H9 (cell line): ENCODE measurements around the gene ZNF330. TPM values are rescaled to one million over a fixed set of nuclear protein-coding genes. Genes with fewer than 3 reads are reported as not detected.
"Not testable (repeated sequence)": the region's sequence is repeated elsewhere in the genome, so short reads cannot be mapped to it uniquely, and the experiment has no call there.

ENCODE experiments used
- DNase-seq: peaks from one replicate; pipeline ENCODE4 v3.0.0-alpha.2; 2017
- H2AFZ ChIP-seq: one replicate; pipeline ENCODE4 v1.6.1; 2013; ENCODE audit warnings: mild to moderate bottlenecking, low read length, control low read depth, moderate library complexity
- H2AK5ac ChIP-seq: 2 replicates; pipeline ENCODE4 v1.6.1; 2013; ENCODE audit warnings: low read length, control low read depth, mixed read lengths; ENCODE audit not compliant: insufficient read length
- H2BK120ac ChIP-seq: one replicate; pipeline ENCODE4 v1.6.1; 2013; ENCODE audit warnings: low read depth, mild to moderate bottlenecking, low read length, control low read depth, inconsistent platforms; ENCODE audit not compliant: poor library complexity, severe bottlenecking
- H2BK12ac ChIP-seq: 2 replicates; pipeline ENCODE4 v1.6.1; 2013; ENCODE audit warnings: low read length, control low read depth, mixed read lengths, low read depth; ENCODE audit not compliant: insufficient read length
- H2BK15ac ChIP-seq: 2 replicates; pipeline ENCODE4 v1.6.1; 2013; ENCODE audit warnings: low read depth, low read length, control low read depth
- H2BK20ac ChIP-seq: one replicate; pipeline ENCODE4 v1.6.1; 2013; ENCODE audit warnings: low read depth, mild to moderate bottlenecking, low read length, control low read depth, inconsistent platforms; ENCODE audit not compliant: poor library complexity, severe bottlenecking
- H2BK5ac ChIP-seq: 2 replicates; pipeline ENCODE4 v1.6.1; 2013; ENCODE audit warnings: low read length, control low read depth, mixed read lengths; ENCODE audit not compliant: insufficient read length
- H3K14ac ChIP-seq: 2 replicates; pipeline ENCODE4 v1.6.1; 2013; ENCODE audit warnings: low read length, control low read depth; ENCODE audit not compliant: insufficient read depth
- H3K18ac ChIP-seq: 2 replicates; pipeline ENCODE4 v1.6.1; 2013; ENCODE audit warnings: low read depth, mild to moderate bottlenecking, mixed read lengths, low read length, control low read depth; ENCODE audit not compliant: insufficient read length
- H3K23ac ChIP-seq: 2 replicates; pipeline ENCODE4 v1.6.1; 2013; ENCODE audit warnings: low read length, control low read depth, mixed read lengths, low read depth; ENCODE audit not compliant: insufficient read length
- H3K23me2 ChIP-seq: 2 replicates; pipeline ENCODE4 v1.6.1; 2013; ENCODE audit warnings: low read depth, mild to moderate bottlenecking, mixed read lengths, low read length, control low read depth; ENCODE audit not compliant: insufficient read length, poor library complexity, severe bottlenecking
- H3K27ac ChIP-seq: 2 replicates; pipeline ENCODE4 v1.5.1; 2013; ENCODE audit warnings: low read length, control low read depth, mixed read lengths, low read depth; ENCODE audit not compliant: insufficient read length
- H3K27me3 ChIP-seq: 2 replicates; pipeline ENCODE4 v1.6.1; 2013; ENCODE audit warnings: low read length, control low read depth, inconsistent platforms; ENCODE audit not compliant: insufficient read depth
- H3K4ac ChIP-seq: 2 replicates; pipeline ENCODE4 v1.6.1; 2013; ENCODE audit warnings: low read depth, mild to moderate bottlenecking, control low read depth, inconsistent platforms, low read length, moderate library complexity
- H3K4me1 ChIP-seq: 2 replicates; pipeline ENCODE4 v1.6.1; 2013; ENCODE audit warnings: low read length, control low read depth, inconsistent platforms; ENCODE audit not compliant: insufficient read depth
- H3K4me2 ChIP-seq: 2 replicates; pipeline ENCODE4 v1.6.1; 2013; ENCODE audit warnings: low read length, control low read depth, mixed read lengths; ENCODE audit not compliant: insufficient read length, insufficient read depth
- H3K56ac ChIP-seq: 2 replicates; pipeline ENCODE4 v1.6.1; 2013; ENCODE audit warnings: low read depth, mild to moderate bottlenecking, mixed read lengths, low read length, control low read depth; ENCODE audit not compliant: insufficient read length
- H3K79me1 ChIP-seq: 2 replicates; pipeline ENCODE4 v1.6.1; 2013; ENCODE audit warnings: low read depth, mild to moderate bottlenecking, moderate library complexity, low read length, control low read depth, inconsistent platforms; ENCODE audit not compliant: insufficient read depth, poor library complexity, severe bottlenecking
- H3K79me2 ChIP-seq: 2 replicates; pipeline ENCODE4 v1.6.1; 2013; ENCODE audit warnings: low read length, control low read depth, inconsistent platforms; ENCODE audit not compliant: insufficient read depth
- H3K9ac ChIP-seq: 2 replicates; pipeline ENCODE4 v1.6.1; 2013; ENCODE audit warnings: low read length, control low read depth, mixed read lengths; ENCODE audit not compliant: insufficient read length; ENCODE audit errors: extremely low read depth
- H3K9me3 ChIP-seq: one replicate; pipeline ENCODE4 v1.6.1; 2013; ENCODE audit warnings: low read depth, low read length, inconsistent platforms; ENCODE audit not compliant: control insufficient read depth
- H3T11ph ChIP-seq: one replicate; pipeline ENCODE4 v1.6.1; 2013; ENCODE audit warnings: mild to moderate bottlenecking, low read length, control low read depth, inconsistent platforms
- H4K20me1 ChIP-seq: one replicate; pipeline ENCODE4 v1.6.1; 2013; ENCODE audit not compliant: control insufficient read depth, insufficient read length, insufficient read depth
- H4K5ac ChIP-seq: 2 replicates; pipeline ENCODE4 v1.6.1; 2013; ENCODE audit warnings: low read depth, mild to moderate bottlenecking, mixed read lengths, low read length, control low read depth; ENCODE audit not compliant: insufficient read length
- H4K8ac ChIP-seq: replicated peaks from 2 replicates; pipeline ENCODE4 v1.6.1; 2013; ENCODE audit warnings: low read length, control low read depth, mixed read lengths, low read depth; ENCODE audit not compliant: insufficient read length
- H4K91ac ChIP-seq: 2 replicates; pipeline ENCODE4 v1.6.1; 2013; ENCODE audit warnings: low read depth, mild to moderate bottlenecking, moderate library complexity, mixed read lengths, low read length, control low read depth; ENCODE audit not compliant: insufficient read length
- H3K27ac Mint-ChIP-seq, 3 experiments: 2 replicates in 2 of 3; 3 replicates in 1 of 3; pipeline ENCODE4 v1.8.0; 2020 to 2021; ENCODE audit warnings: mixed read lengths in 3 of 3, mild to moderate bottlenecking in 1 of 3, moderate library complexity in 1 of 3
- H3K27me3 Mint-ChIP-seq: 2 replicates; pipeline ENCODE4 v1.8.0; 2021; ENCODE audit warnings: low read depth, mild to moderate bottlenecking, moderate library complexity, mixed read lengths
- H3K36me3 Mint-ChIP-seq, 3 experiments: 2 replicates in 2 of 3; 3 replicates in 1 of 3; pipeline ENCODE4 v1.8.0; 2020 to 2021; ENCODE audit warnings: low read depth in 3 of 3, mixed read lengths in 3 of 3; ENCODE audit not compliant: insufficient read depth in 1 of 3
- H3K4me1 Mint-ChIP-seq, 2 experiments: 2 replicates each; pipeline ENCODE4 v1.8.0; 2020; ENCODE audit warnings: mixed read lengths in 2 of 2
- H3K4me3 Mint-ChIP-seq, 2 experiments: 2 replicates in 1 of 2; 3 replicates in 1 of 2; pipeline ENCODE4 v1.8.0; 2020 to 2021; ENCODE audit warnings: mild to moderate bottlenecking in 2 of 2, mixed read lengths in 2 of 2, moderate library complexity in 1 of 2
- H3K9me3 Mint-ChIP-seq, 2 experiments: 2 replicates in 1 of 2; 3 replicates in 1 of 2; pipeline ENCODE4 v1.8.0; 2020; ENCODE audit warnings: mild to moderate bottlenecking in 2 of 2, mixed read lengths in 2 of 2, moderate library complexity in 1 of 2
- CTCF ChIP-seq: fragments of 200-600 bp; sonication (generic); conservative IDR thresholded peaks from 3 replicates; pipeline ENCODE4 v1.8.0; 2021; ENCODE audit warnings: antibody characterized with exemption, mild to moderate bottlenecking
- WGBS: extraction: QIAGEN DNeasy Blood & Tissue Kit; methylation state at CpG from one replicate; pipeline ENCODE4 v1.1.7; 2013; ENCODE audit warnings: missing lambda C conversion rate, low lambda C conversion rate, mixed read lengths; ENCODE audit not compliant: insufficient read length; ENCODE audit errors: extremely low coverage; 5-methylcytosine and 5-hydroxymethylcytosine counted together
- total RNA-seq: library from RNA; stranded (reverse); gene quantifications from 2 replicates; pipeline ENCODE4 v1.2.1, GENCODE V29; 2021

The ZNF330 gene
- total RNA-seq, 1 experiment from 2014 or later, result 32.6 TPM

GRCh38 chr4:141223418-141223817 is 2.7 kb downstream of the ZNF330 start:
- Histone ChIP-seq H3K27ac (no peak overlapping the region), H3K27me3 (no peaks in the 10 kb centered on the region), H4K5ac (no peak overlapping the region), H3K9me3 (no peaks in the 10 kb centered on the region), H3T11ph (no peak overlapping the region), H2BK12ac (no peak overlapping the region), H3K9ac (no peak overlapping the region), H3K23me2 (no peaks in the 10 kb centered on the region), H2BK120ac (no peak overlapping the region), H3K79me1 (peaks cover 4% of the 10 kb centered on the region), H3K23ac (no peak overlapping the region), H4K91ac (no peak overlapping the region), H3K18ac (no peak overlapping the region), H4K8ac (no peak overlapping the region), H2AK5ac (no peak overlapping the region), H2AFZ (no peak overlapping the region), H3K4me1 (no peaks in the 10 kb centered on the region), H2BK15ac (no peak overlapping the region), H2BK20ac (no peak overlapping the region), H3K14ac (no peak overlapping the region), H3K56ac (no peak overlapping the region), H4K20me1 (no peaks in the 10 kb centered on the region), H3K4ac (no peak overlapping the region), H3K4me2 (no peak overlapping the region), H2BK5ac (no peak overlapping the region), H3K79me2 (no peaks in the 10 kb centered on the region)
- H3K9me3 Mint-ChIP-seq, result no peaks in the 10 kb centered on the region; a peak in 1 of 5 replicates
- no CpG with 5 or more reads among the region's 1 CpG for WGBS
- H3K4me1 Mint-ChIP-seq, result peaks cover 16 to 21% of the 10 kb centered on the region in 2 experiments
- no peaks in the 10 kb centered on the region; the same call in 1 of the 2 replicates for H3K27me3 Mint-ChIP-seq
- H3K27ac Mint-ChIP-seq, result no peak overlapping the region
- H3K36me3 Mint-ChIP-seq, result peaks cover 13 to 39% (median 38%) of the 10 kb centered on the region in 3 experiments; a peak in 6 of 7 replicates
- DNase-seq, result no peak
- H3K4me3 Mint-ChIP-seq, result no peak overlapping the region
- TF ChIP-seq CTCF, result no peak

GRCh38 chr4:141227280-141227679 is 6.6 kb downstream of the ZNF330 start:
- H3K9me3 ChIP-seq, H3K18ac ChIP-seq, H4K20me1 ChIP-seq, H2BK12ac ChIP-seq, H3K27me3 Mint-ChIP-seq, H3K4me1 Mint-ChIP-seq, H3K4me2 ChIP-seq, H2BK120ac ChIP-seq, H3K27ac ChIP-seq, H2BK20ac ChIP-seq, H2BK15ac ChIP-seq, H4K8ac ChIP-seq, H3K79me1 ChIP-seq, H2BK5ac ChIP-seq, H3K27me3 ChIP-seq, H4K91ac ChIP-seq, H3K9me3 Mint-ChIP-seq, H3K9ac ChIP-seq, H4K5ac ChIP-seq, H3K4ac ChIP-seq, H3K4me3 Mint-ChIP-seq, DNase-seq, H2AK5ac ChIP-seq, H3K23me2 ChIP-seq, H3K27ac Mint-ChIP-seq, H3K23ac ChIP-seq, H3K56ac ChIP-seq, H2AFZ ChIP-seq, H3K14ac ChIP-seq, H3K4me1 ChIP-seq, H3K79me2 ChIP-seq, H3T11ph ChIP-seq: not testable (repeated sequence)
- whole genome bisulfite sequencing, result no CpG with 5 or more reads among the region's 5 CpGs
- peaks cover 22 to 62% (median 59%) of the 10 kb centered on the region in 3 experiments; a peak in 6 of 7 replicates for H3K36me3 Mint-ChIP-seq
